ENCODE measurements around the gene FBN1. TPM values are rescaled to one million over a fixed set of nuclear protein-coding genes. Genes with fewer than 3 reads are reported as not detected.

The FBN1 gene
- total and polyA plus RNA-seq, 10 of the 15 experiments (the other 5 are each of a cell fraction or from before 2014, with no cell fraction given): 2.2 to 15.3 (median 7.0) TPM

DNA sequence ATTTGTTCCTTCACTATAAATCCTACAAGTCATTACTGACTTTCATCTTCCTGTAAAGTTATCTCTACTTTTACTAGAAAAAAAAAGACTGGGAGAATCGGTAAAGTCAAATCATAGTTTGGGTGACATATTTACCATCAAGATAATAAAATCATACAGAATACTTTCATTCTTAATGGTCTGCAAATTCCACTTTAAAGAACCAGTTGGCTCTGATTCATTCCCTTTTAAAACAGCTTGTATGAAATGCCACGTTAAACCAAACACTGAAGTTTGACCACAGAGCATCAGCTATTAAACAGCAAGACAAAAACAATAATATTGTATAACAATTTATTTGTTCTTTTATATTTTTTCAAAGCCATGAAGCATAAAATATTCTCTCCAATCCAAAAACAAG is 100.7 kb downstream of the FBN1 start:
- FAIRE-seq (no peak), ATAC-seq (no peak), DNase-seq (ENCODE audit: low read depth, low spot score) (no peak)
- SMC1A ChIA-PET (ENCODE audit: uncharacterized antibody, unreplicated experiment): no interaction called here
- no peak overlapping the region for H3K9ac ChIP-seq (ENCODE audit: control insufficient read depth, insufficient read depth, low read length)
- no peaks in the 10 kb centered on the region for H3K79me2 ChIP-seq (ENCODE audit: control insufficient read depth, insufficient read depth, low read length)
- no peaks in the 10 kb centered on the region for H3K9me3 ChIP-seq (replicated peaks; ENCODE audit: control insufficient read depth, insufficient read depth, low read length)
- no TSS peak for BruUV-seq (replicated peaks)
- no peak overlapping the region for H3K4me3 ChIP-seq
- POLR2A ChIA-PET: no interaction called here
- H4K20me1 ChIP-seq (ENCODE audit: control insufficient read depth, insufficient read depth): no peaks in the 10 kb centered on the region
- RAD21 ChIA-PET (ENCODE audit: unreplicated experiment): no interaction called here
- H3K4me2 ChIP-seq (ENCODE audit: control insufficient read depth, insufficient read depth): no peak overlapping the region
- H3K36me3 ChIP-seq (ENCODE audit: control insufficient read depth in 2 of 2, insufficient read depth in 2 of 2, low read length in 1 of 2): no peaks in the 10 kb centered on the region
- 0% methylated on average over 2 of the region's 2 CpGs for WGBS (ENCODE audit: insufficient coverage, insufficient replicate concordance, low lambda C conversion rate, missing lambda C conversion rate)
- in situ Hi-C loops (cut with MboI): no loop called here
- CTCF ChIA-PET: interaction anchor here (0.6 kb wide), 1 partner anchor 183 kb away, joined by 3 read pairs; no protein-coding TSS in a partner anchor
- H2AFZ ChIP-seq (ENCODE audit: control insufficient read depth, low read depth, low read length): no peak overlapping the region
- H3K27ac ChIP-seq (ENCODE audit: control insufficient read depth, insufficient read depth): no peak overlapping the region
- no peak for TF ChIP-seq ZNF217 (IDR thresholded peaks at IDR 0.05)
- no peak for TF ChIP-seq HDAC6 (IDR thresholded peaks at IDR 0.05; ENCODE audit: unreplicated experiment)
- TF ChIP-seq SREBF1 (IDR thresholded peaks at IDR 0.05; ENCODE audit: low read length): no peak
- TF ChIP-seq TCF12 (IDR thresholded peaks at IDR 0.05; ENCODE audit: low read depth, low read length): no peak
- TF ChIP-seq, protein P1, sequence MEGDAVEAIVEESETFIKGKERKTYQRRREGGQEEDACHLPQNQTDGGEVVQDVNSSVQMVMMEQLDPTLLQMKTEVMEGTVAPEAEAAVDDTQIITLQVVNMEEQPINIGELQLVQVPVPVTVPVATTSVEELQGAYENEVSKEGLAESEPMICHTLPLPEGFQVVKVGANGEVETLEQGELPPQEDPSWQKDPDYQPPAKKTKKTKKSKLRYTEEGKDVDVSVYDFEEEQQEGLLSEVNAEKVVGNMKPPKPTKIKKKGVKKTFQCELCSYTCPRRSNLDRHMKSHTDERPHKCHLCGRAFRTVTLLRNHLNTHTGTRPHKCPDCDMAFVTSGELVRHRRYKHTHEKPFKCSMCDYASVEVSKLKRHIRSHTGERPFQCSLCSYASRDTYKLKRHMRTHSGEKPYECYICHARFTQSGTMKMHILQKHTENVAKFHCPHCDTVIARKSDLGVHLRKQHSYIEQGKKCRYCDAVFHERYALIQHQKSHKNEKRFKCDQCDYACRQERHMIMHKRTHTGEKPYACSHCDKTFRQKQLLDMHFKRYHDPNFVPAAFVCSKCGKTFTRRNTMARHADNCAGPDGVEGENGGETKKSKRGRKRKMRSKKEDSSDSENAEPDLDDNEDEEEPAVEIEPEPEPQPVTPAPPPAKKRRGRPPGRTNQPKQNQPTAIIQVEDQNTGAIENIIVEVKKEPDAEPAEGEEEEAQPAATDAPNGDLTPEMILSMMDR (IDR thresholded peaks at IDR 0.05 in 2 of 3, conservative IDR thresholded peaks at IDR 0.05 in 1 of 3; ENCODE audit: control insufficient read depth in 2 of 3, extremely low read depth in 1 of 3, insufficient read depth in 1 of 3, low read depth in 3 of 3, low read length in 3 of 3): no peak
- intact Hi-C loops (cut with micrococcal nuclease; ENCODE audit: unreplicated experiment): no loop called here
- no peaks in the 10 kb centered on the region for H3K27me3 ChIP-seq (replicated peaks in 1 of 2; ENCODE audit: control insufficient read depth in 2 of 2, insufficient read depth in 2 of 2, low read length in 1 of 2)
- H3K4me1 ChIP-seq (ENCODE audit: control insufficient read depth, insufficient read depth, low read length): peaks cover 6% of the 10 kb centered on the region
